Activated effector memory CD4-positive, alpha-beta T cell treated with anti-CD3 and anti-CD28 coated beads, Interleukin-2, amount 50 U/mL, for 16 hours (primary cell): Measurements from ENCODE around the gene SLAMF1.

ENCODE experiments used
- DNase-seq: peaks from one replicate; pipeline ENCODE4 v3.0.0-alpha.2; 2020

The SLAMF1 gene

DNA sequence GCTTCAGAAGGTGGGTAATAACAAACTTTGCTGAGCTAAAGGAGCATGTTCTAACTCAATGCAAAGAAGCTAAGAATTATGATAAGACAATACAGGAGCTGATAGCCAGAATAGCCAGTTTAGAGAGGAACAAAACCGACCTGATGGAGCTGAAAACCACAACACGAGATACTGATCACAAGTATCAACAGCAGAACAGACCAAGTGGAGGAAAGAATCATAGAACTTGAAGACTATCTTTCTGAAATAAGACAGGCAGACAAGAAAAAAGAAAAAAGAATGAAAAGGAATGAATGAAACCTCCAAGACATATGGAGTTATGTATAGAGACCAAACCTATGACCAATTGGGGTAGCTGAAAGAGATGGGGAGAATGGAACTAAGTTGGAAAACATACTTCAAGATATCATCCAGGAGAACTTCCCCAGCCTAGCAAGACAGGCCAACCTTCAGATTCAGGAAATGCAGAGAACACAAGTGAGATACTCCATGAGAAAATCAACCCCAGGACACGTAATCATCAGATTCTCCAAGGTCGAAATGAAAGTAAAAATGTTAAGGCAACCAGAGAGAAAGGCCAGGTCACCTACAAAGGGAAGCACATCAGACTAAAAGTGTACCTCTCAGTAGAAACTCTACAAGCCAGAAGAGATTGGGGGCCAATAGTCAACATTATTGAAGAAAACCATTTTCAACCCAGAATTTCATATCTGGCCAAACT is 88.0 kb downstream of the SLAMF1 start:
- DNase-seq: no peak
